Activated B cell treated with CpG ODN at 0.5 μM for 24 hours (primary cell): Measurements from ENCODE around the gene DYNLRB1. TPM values are rescaled to one million over a fixed set of nuclear protein-coding genes. Genes with fewer than 3 reads are reported as not detected.
A peak's percentile ranks its signal among the peaks of the same experiment; 100 is the strongest.

Experiments
- ATAC-seq: fragments of 200-7000 bp; cut with Tn5 transposase; one replicate; pipeline ENCODE4 v1.10.0; 2021; ENCODE audit warnings: low read depth, mild to moderate bottlenecking, moderate library complexity
- CTCF ChIA-PET: fragments of 350-600 bp; sonication (Branson Sonifier 250); formaldehyde crosslinking; loops from one replicate; lab custom pipeline; 2021; ENCODE audit warnings: antibody characterized with exemption; lab: Charles Lee
- POLR2A ChIA-PET: fragments of 350-600 bp; sonication (Branson Sonifier 250); formaldehyde crosslinking; loops from one replicate; lab custom pipeline; 2021; ENCODE audit warnings: antibody characterized with exemption; lab: Charles Lee
- DNase-seq: peaks from one replicate; pipeline ENCODE4 v3.0.0; 2022
- H3K27ac Mint-ChIP-seq: one replicate; pipeline ENCODE4 v1.8.0; 2020; ENCODE audit warnings: mixed read lengths
- H3K27me3 Mint-ChIP-seq: one replicate; pipeline ENCODE4 v1.8.0; 2021; ENCODE audit warnings: mixed read lengths
- H3K36me3 Mint-ChIP-seq: one replicate; pipeline ENCODE4 v1.8.0; 2021; ENCODE audit warnings: low read depth, mixed read lengths
- H3K4me1 Mint-ChIP-seq: one replicate; pipeline ENCODE4 v1.8.0; 2021; ENCODE audit warnings: mixed read lengths
- H3K4me3 Mint-ChIP-seq: one replicate; pipeline ENCODE4 v1.8.0; 2020; ENCODE audit warnings: mild to moderate bottlenecking, mixed read lengths
- H3K9me3 Mint-ChIP-seq: one replicate; pipeline ENCODE4 v1.8.0; 2020; ENCODE audit warnings: mixed read lengths
- CTCF ChIP-seq: fragments of 200-600 bp; IDR thresholded peaks from one replicate; pipeline ENCODE4 v1.8.0; 2022; ENCODE audit warnings: antibody characterized with exemption, mild to moderate bottlenecking
- intact Hi-C: fragments of 100-400 bp; cut with micrococcal nuclease; formaldehyde crosslinking; loops from one replicate; pipeline ENCODE4 v1.15.1; 2024
- total RNA-seq: library from RNA; stranded (reverse); gene quantifications from 2 replicates; pipeline ENCODE4 v1.2.3, GENCODE V29; 2022

The DYNLRB1 gene
- total RNA-seq, 1 donor from 2014 or later: 65.9 TPM

GRCh38 chr20:34578025-34578424, 61.8 kb downstream of the DYNLRB1 start:
- intact Hi-C loops: no loop called here
- TF ChIP-seq CTCF: no peak
- Mint-ChIP-seq H3K9me3 (peaks cover 5% of the 10 kb centered on the region), H3K4me1 (peaks cover 36% of the 10 kb centered on the region), H3K27me3 (no peaks in the 10 kb centered on the region), H3K27ac (no peak overlapping the region), H3K36me3 (peaks cover 39% of the 10 kb centered on the region), H3K4me3 (no peak overlapping the region)
- ChIA-PET POLR2A (no interaction called here), CTCF (no interaction called here)
- ATAC-seq (no peak), DNase-seq (no peak)

GRCh38 chr20:34578521-34578920, 62.3 kb downstream of the DYNLRB1 start:
- H3K9me3 Mint-ChIP-seq: peaks cover 5% of the 10 kb centered on the region
- peaks cover 36% of the 10 kb centered on the region for H3K4me1 Mint-ChIP-seq
- no peaks in the 10 kb centered on the region for H3K27me3 Mint-ChIP-seq
- no peak for TF ChIP-seq CTCF
- DNase-seq: no peak
- no peak for ATAC-seq
- POLR2A ChIA-PET: no interaction called here
- no peak overlapping the region for H3K27ac Mint-ChIP-seq
- peaks cover 38% of the 10 kb centered on the region for H3K36me3 Mint-ChIP-seq
- intact Hi-C loops: no loop called here
- CTCF ChIA-PET: interaction anchor here (1.0 kb wide), 1 partner anchor 192 kb away, joined by 3 read pairs; no protein-coding TSS in a partner anchor
- no peak overlapping the region for H3K4me3 Mint-ChIP-seq

DNA sequence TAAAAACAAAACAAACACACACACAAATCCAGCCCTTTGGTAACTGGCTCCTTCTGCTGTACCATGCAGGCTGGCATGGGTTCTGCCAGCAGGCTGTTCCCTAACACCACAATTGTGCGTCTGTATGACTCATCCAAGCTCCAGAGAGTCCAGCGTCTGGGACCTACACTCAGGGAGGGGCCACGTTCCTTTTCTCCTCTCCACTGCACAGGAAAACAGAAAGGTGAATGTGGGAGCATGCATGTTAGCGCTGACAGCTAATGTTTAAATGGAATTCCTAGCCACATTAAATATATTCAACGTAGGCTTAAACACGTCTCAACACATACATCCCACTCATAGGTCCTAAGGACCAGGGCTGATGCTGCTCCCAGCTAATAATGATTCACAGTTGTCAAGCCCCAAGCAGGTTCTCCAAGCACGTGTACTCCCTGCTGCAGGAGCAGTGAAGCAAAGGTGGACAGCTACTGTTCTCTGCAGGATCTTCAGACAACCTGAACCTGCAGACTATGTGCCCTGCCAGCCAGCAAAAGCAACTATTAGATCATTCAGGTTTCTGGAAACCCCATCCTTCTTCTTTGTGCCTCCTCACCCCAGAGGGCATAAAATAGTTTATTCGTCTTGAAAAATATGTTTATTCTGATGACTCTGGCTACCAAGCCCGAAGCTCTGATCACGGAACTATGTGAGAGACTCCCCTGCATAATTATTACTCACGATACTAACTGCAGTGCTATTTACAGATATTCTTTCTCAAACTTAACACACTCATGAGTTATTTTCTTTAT, 63.2 kb downstream of the DYNLRB1 start:
- intact Hi-C loops: no loop called here
- Mint-ChIP-seq H3K9me3 (peaks cover 5% of the 10 kb centered on the region), H3K4me3 (no peak overlapping the region), H3K27ac (peak overlapping the region; percentile 73), H3K27me3 (no peaks in the 10 kb centered on the region), H3K4me1 (peaks cover 36% of the 10 kb centered on the region), H3K36me3 (peaks cover 36% of the 10 kb centered on the region)
- ChIA-PET CTCF (interaction anchor here (1.0 kb wide), 2 partner anchors 191 to 256 kb away, joined by 3 to 4 read pairs; no protein-coding TSS in a partner anchor), POLR2A (no interaction called here)
- ATAC-seq (no peak), DNase-seq (no peak)
- TF ChIP-seq CTCF: no peak

GRCh38 chr20:34579979-34580940, 64.0 kb downstream of the DYNLRB1 start:
- H3K27ac Mint-ChIP-seq: peak overlapping the region; percentile 73
- peaks cover 5% of the 10 kb centered on the region for H3K9me3 Mint-ChIP-seq
- TF ChIP-seq CTCF: no peak
- peaks cover 36% of the 10 kb centered on the region for H3K4me1 Mint-ChIP-seq
- peak overlapping the region; percentile 28 for H3K4me3 Mint-ChIP-seq
- H3K36me3 Mint-ChIP-seq: peaks cover 36% of the 10 kb centered on the region
- POLR2A ChIA-PET: no interaction called here
- CTCF ChIA-PET: interaction anchor here (1.0 kb wide), 1 partner anchor 255 kb away, joined by 4 read pairs; no protein-coding TSS in a partner anchor
- DNase-seq (no peak), ATAC-seq (peak; percentile 68)
- H3K27me3 Mint-ChIP-seq: no peaks in the 10 kb centered on the region
- intact Hi-C loops: no loop called here
